Natural killer cell treated with Interleukin-12 subunit alpha and Interleukin-12 subunit beta and Interleukin-15 and Interleukin-18, amount 100 ng/mL, for 72 hours (primary cell): ENCODE results near the gene TMEM151B. TPM values are rescaled to one million over a fixed set of nuclear protein-coding genes. Genes with fewer than 3 reads are reported as not detected.
A peak's percentile ranks its signal among the peaks of the same experiment; 100 is the strongest.

ENCODE experiments used
- ATAC-seq, 2 donors: fragments of 150-1000 bp; cut with Tn5 transposase in 1 of 2; sonication (Bioruptor Pico), chemical (Tn5 transposase) in 1 of 2; 2 replicates each; pipeline ENCODE4 v1.10.0; 2021
- DNase-seq: peaks from one replicate; pipeline ENCODE4 v3.0.0; 2022; ENCODE audit warnings: low spot score
- H3K27ac Mint-ChIP-seq, 2 donors: 1 replicate in 1 of 2; 2 replicates in 1 of 2; pipeline ENCODE4 v1.8.0; 2022; ENCODE audit warnings: mixed read lengths in 2 of 2, mild to moderate bottlenecking in 1 of 2, moderate library complexity in 1 of 2
- H3K27me3 Mint-ChIP-seq, 2 donors: 1 replicate in 1 of 2; 2 replicates in 1 of 2; pipeline ENCODE4 v1.8.0; 2022; ENCODE audit warnings: mixed read lengths in 2 of 2
- H3K36me3 Mint-ChIP-seq: one replicate; pipeline ENCODE4 v1.8.0; 2022; ENCODE audit warnings: mixed read lengths
- H3K4me1 Mint-ChIP-seq, 2 donors: 1 replicate in 1 of 2; 2 replicates in 1 of 2; pipeline ENCODE4 v1.8.0; 2022; ENCODE audit warnings: low read depth in 2 of 2, mixed read lengths in 2 of 2, mild to moderate bottlenecking in 1 of 2
- H3K4me3 Mint-ChIP-seq: one replicate; pipeline ENCODE4 v1.8.0; 2022; ENCODE audit warnings: mixed read lengths
- H3K9me3 Mint-ChIP-seq: 2 replicates; pipeline ENCODE4 v1.8.0; 2022; ENCODE audit warnings: mixed read lengths
- total RNA-seq, 2 donors: library from RNA; stranded (reverse); gene quantifications; one replicate each; pipeline ENCODE4 v1.2.3, GENCODE V29; 2022

The TMEM151B gene
- not detected for total RNA-seq

GRCh38 chr6:44269921-44270525, at the start of gene TMEM151B:
TMEM151B (plus strand) TSS chr6:44270450; CDS start chr6:44270743, 293 bp downstream.
- DNase-seq (no peak), ATAC-seq (no peak)
- Mint-ChIP-seq H3K27ac (no peak within 1 kb of the TSS), H3K9me3 (no peaks in the 10 kb centered on the region), H3K4me1 (peaks cover 16 to 30% of the 10 kb centered on the region in 2 donors), H3K4me3 (peak within 1 kb of the TSS; percentile 30), H3K36me3 (no peaks in the 10 kb centered on the region), H3K27me3 (peaks cover 38 to 45% of the 10 kb centered on the region in 2 donors)

GRCh38 chr6:44220913-44221290, 49.3 kb upstream of the TMEM151B start:
- Mint-ChIP-seq H3K36me3 (no peaks in the 10 kb centered on the region), H3K4me1 (peaks cover 22 to 23% of the 10 kb centered on the region in 2 donors), H3K27ac (no peak overlapping the region), H3K9me3 (no peaks in the 10 kb centered on the region), H3K4me3 (no peak overlapping the region), H3K27me3 (peaks cover 0 to 7% of the 10 kb centered on the region in 2 donors)
- ATAC-seq (no peak), DNase-seq (peak; percentile 49)

DNA sequence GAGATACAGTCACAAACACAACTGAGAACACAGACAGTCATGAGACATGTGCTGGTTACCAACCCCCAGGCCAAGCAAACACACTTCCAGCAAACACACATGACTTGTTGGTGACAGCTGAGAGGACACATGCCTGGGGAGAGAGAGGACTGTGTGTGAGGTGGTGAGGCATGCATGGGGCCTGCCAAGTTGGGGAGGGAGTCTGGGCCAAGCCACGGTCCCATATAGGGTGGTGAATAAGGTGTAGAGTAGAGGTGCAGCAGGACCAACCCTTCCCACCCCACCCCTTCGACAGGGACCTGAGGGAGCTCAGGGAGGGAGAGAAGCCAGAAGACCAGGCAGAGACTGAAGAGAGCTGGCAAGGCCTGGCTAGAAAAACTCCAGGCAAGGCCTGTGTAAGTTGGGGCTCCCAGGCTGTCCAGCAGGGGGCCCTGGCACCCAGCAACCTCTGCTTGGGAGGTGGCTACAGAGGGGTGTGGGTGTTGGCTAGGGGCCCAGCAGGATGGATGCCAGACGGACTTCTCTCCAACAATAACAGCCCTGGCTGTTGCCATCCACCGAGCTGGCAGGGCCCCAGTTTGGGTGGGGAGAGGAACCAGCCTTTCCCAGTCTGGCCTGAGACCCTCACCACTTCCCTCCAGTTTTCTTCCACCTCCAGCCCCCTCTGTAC, 48.8 kb upstream of the TMEM151B start:
- H3K27ac Mint-ChIP-seq: no peak overlapping the region
- DNase-seq (peak; percentile 75), ATAC-seq (peak; percentile 67 to 68)
- no peaks in the 10 kb centered on the region for H3K9me3 Mint-ChIP-seq
- no peaks in the 10 kb centered on the region for H3K36me3 Mint-ChIP-seq
- peaks cover 0 to 7% of the 10 kb centered on the region in 2 donors for H3K27me3 Mint-ChIP-seq
- peaks cover 22 to 23% of the 10 kb centered on the region in 2 donors for H3K4me1 Mint-ChIP-seq
- H3K4me3 Mint-ChIP-seq: no peak overlapping the region

- H3K4me3 Mint-ChIP-seq: no peak overlapping the region
- no peak for DNase-seq
- H3K9me3 Mint-ChIP-seq: no peaks in the 10 kb centered on the region
- H3K27ac Mint-ChIP-seq: no peak overlapping the region
- H3K27me3 Mint-ChIP-seq: peaks cover 0 to 4% of the 10 kb centered on the region in 2 donors
- no peaks in the 10 kb centered on the region for H3K36me3 Mint-ChIP-seq
- peaks cover 22 to 23% of the 10 kb centered on the region in 2 donors for H3K4me1 Mint-ChIP-seq
- no peak for ATAC-seq
Observed at GRCh38 chr6:44221961-44222335, 48.3 kb upstream of the TMEM151B start.

DNA sequence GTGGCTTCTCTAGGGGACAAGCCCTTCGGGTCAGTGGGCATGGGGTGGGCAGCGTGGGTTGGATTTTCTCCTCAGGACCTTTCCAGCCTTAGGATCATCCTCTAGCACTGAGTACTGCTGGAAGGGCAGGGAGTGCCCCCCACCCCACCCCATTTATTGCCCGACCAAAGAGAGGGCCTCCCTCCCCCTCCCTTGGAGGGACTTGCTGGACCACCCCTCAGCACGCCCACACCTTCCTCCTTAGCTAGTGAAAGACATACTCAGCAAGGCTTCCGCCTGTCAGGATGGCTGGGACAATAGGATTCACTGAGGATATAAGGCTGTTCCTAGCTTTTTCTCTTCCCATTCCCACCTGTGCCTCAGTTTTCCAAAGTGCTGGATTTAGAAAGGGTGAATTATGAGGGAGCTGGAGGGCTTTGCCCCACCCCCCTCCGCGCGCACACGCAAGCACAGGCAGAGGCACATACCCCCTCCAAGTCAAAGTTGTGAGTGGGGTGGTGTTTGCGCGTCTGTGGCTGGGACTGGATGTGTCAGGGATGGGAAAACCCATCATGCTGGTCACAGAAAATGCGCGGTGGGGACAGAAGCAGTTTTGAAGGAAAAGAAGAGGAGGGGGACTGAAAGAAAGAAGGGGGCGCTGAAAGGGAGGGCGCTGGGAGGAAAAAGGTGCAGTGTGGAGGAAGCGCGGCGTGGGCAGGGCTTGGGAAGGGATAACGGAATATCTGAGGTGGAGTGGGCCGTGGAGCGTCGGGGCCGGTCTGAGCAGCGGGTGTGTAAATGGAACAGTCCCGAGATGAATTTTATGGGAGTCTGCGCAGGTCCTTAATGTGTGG, 47.5 kb upstream of the TMEM151B start:
- peak overlapping the region; percentile 18 to 66 for H3K27ac Mint-ChIP-seq
- H3K27me3 Mint-ChIP-seq: peaks cover 0 to 4% of the 10 kb centered on the region in 2 donors
- DNase-seq (peak; percentile 45), ATAC-seq (peak in 1 of 2 donors; percentile 0)
- peak overlapping the region; percentile 84 for H3K4me3 Mint-ChIP-seq
- H3K36me3 Mint-ChIP-seq: no peaks in the 10 kb centered on the region
- H3K4me1 Mint-ChIP-seq: peaks cover 22 to 23% of the 10 kb centered on the region in 2 donors
- no peaks in the 10 kb centered on the region for H3K9me3 Mint-ChIP-seq

DNA sequence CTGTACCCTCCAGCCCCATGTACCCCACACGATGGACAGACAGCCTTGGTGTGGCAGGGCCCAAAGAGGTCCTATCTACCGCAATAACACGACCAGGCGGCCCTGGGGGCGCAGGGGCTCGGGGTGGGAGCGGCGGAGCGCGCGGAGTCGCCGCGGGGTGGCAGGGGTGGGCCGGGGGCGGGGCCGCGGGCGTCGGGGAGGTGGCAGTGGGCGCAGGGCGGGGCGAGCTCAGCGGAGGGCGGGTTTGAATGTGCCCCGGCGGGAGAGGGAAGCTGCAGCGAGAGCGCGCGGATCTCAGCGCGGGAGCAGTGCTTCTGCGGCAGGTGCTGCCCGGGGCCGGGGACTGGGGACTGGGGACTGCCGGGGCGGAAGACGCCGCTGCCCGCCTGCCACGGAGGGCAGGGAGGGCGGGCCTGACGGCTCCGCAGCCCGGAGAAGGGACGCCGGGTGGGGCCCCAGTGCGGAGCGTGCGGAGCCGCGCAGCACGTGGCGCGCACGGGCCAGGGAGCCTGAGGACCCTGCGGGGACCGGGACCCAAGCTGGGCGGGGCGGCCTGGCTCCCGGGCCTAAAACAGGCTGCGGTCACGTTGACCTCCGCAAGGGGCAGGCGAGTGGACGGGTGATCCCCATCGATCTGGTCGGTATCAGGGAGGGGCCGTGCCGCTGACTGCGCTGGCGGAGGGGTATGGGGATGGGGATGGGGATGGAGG, 46.8 kb upstream of the TMEM151B start, which contains the start of gene SLC29A1:
Gene SLC29A1, plus strand, starts transcription at position 277 of the 710 bp plus-strand sequence. CDS start 3,719 bp downstream, outside the sequence.
- Mint-ChIP-seq H3K36me3 (no peaks in the 10 kb centered on the region), H3K27me3 (peaks cover 0 to 4% of the 10 kb centered on the region in 2 donors), H3K4me3 (peak within 1 kb of the TSS; percentile 87), H3K4me1 (peaks cover 20 to 23% of the 10 kb centered on the region in 2 donors), H3K27ac (peak within 1 kb of the TSS; percentile 18 to 66), H3K9me3 (no peaks in the 10 kb centered on the region)
- DNase-seq: peak; percentile 87
- ATAC-seq: peak; percentile 80 to 87

DNA sequence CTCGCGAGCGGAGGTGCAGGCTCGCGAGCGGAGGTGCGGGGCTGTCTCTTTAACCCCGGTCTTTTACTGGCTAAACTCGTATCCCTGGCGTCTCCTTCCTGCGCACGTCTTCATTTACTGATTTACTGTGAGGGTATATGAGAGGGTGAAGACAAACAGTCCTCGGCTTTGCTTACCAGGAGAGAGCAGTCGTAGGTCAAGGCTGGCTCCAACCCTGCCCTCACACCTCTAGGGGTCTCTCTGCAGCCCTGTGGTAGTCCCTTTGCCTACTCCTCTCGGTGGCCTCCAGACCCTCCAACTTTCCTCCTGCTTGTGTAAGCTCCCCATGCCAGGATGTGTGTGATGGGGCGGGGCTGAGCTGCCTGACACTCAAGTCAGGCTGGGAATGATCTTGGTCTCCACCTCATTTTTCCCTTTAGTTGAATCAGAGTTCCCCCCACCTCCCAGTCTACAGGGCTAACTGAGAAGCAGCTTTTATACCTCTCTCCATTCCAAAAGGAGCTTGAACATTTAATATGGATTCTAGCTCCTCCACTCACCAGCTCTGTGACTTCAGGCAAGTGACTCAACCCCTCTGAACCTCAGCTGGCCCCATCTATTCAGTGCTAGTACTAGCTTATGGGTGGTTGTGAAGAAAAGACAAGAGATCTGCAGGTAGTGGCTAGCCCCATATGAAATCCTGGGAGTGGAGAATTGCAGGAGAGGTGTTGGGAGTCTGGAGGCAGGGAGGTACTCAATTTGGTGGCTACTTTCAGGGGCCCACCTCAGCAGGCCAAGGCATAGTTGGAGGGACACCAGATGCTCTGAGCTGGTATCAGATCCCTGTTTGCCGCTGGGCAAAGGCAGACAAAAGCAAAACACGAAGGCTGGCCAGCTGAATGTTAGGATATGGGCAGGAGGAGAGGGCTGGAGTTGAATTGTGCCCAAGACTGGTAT, 46.0 kb upstream of the TMEM151B start:
- peak; percentile 31 for DNase-seq
- Mint-ChIP-seq H3K4me1 (peaks cover 19 to 23% of the 10 kb centered on the region in 2 donors), H3K9me3 (no peaks in the 10 kb centered on the region), H3K27ac (no peak overlapping the region), H3K27me3 (peaks cover 0 to 4% of the 10 kb centered on the region in 2 donors), H3K4me3 (peak overlapping the region; percentile 87), H3K36me3 (no peaks in the 10 kb centered on the region)
- peak in 1 of 2 donors; percentile 2 for ATAC-seq

GRCh38 chr6:44224965-44225305, 45.3 kb upstream of the TMEM151B start:
- Mint-ChIP-seq H3K9me3 (no peaks in the 10 kb centered on the region), H3K36me3 (no peaks in the 10 kb centered on the region), H3K27ac (no peak overlapping the region), H3K27me3 (peaks cover 0 to 4% of the 10 kb centered on the region in 2 donors), H3K4me1 (peaks cover 19 to 23% of the 10 kb centered on the region in 2 donors), H3K4me3 (peak overlapping the region; percentile 87)
- no peak for ATAC-seq
- DNase-seq: no peak

GRCh38 chr6:44225579-44226325, 44.5 kb upstream of the TMEM151B start:
- Mint-ChIP-seq H3K27ac (no peak overlapping the region), H3K27me3 (peaks cover 0 to 4% of the 10 kb centered on the region in 2 donors), H3K4me3 (no peak overlapping the region), H3K36me3 (no peaks in the 10 kb centered on the region), H3K4me1 (peaks cover 19 to 23% of the 10 kb centered on the region in 2 donors), H3K9me3 (no peaks in the 10 kb centered on the region)
- no peak for ATAC-seq
- peak; percentile 42 for DNase-seq

DNA sequence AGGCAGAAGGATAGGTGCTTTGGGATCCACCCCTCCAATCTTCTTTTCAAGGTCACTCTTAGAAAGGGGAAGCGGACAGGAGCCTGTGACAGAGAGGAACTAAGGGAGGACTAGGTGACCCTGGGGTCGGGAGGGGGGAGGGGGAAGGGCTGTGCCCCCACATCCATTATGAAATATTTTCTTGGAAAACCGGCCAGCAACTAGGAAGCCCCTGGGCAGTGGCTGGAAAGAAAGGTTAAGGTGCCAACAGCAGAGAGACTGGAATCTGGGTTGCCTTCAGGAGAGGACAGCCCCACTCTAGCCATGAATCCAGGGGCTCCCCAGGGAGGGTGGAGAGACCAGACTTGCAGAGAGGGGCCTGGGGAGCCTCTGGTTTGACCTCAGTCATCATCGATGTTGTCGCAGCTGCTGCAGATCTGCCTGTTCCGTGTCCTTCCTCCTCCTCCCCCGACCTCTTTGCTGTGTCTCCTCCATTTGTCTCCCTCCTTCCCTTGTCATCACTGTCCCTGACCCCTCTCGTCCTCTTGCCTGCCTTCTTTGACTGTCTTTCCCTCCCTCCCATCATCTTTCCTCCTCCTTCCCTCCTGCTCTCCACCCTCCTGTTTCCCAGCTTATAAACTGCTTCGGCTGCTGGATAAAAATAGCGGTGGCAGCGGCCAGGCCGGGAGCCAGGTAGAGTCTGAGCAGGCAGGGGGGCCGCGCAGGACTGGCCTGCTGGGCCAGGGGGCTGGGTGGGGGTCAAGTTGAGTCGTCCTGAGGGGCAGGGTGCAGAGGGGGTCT, 43.7 kb upstream of the TMEM151B start:
- Mint-ChIP-seq H3K27ac (no peak overlapping the region), H3K9me3 (no peaks in the 10 kb centered on the region), H3K36me3 (no peaks in the 10 kb centered on the region), H3K27me3 (peaks cover 0 to 4% of the 10 kb centered on the region in 2 donors), H3K4me1 (peaks cover 14 to 18% of the 10 kb centered on the region in 2 donors), H3K4me3 (no peak overlapping the region)
- ATAC-seq (no peak), DNase-seq (peak; percentile 35)

- Mint-ChIP-seq H3K4me1 (peaks cover 14 to 18% of the 10 kb centered on the region in 2 donors), H3K4me3 (no peak overlapping the region), H3K27me3 (peaks cover 0 to 4% of the 10 kb centered on the region in 2 donors), H3K27ac (no peak overlapping the region), H3K36me3 (no peaks in the 10 kb centered on the region), H3K9me3 (no peaks in the 10 kb centered on the region)
- ATAC-seq (no peak), DNase-seq (peak; percentile 46)
Observed at GRCh38 chr6:44227148-44227793, 43.0 kb upstream of the TMEM151B start.
